Measurements from ENCODE around the gene CANT1.
"Not testable (repeated sequence)": the region's sequence is repeated elsewhere in the genome, so short reads cannot be mapped to it uniquely, and the experiment has no call there.

Gene CANT1

GRCh38 chr17:79027274-79027924 is 17.8 kb upstream of the CANT1 start:
- DNase-seq = no peak

GRCh38 chr17:79026376-79027273 is 17.1 kb upstream of the CANT1 start:
- DNase-seq = no peak

- no peak for DNase-seq
Measured at GRCh38 chr17:79024901-79025737, 15.6 kb upstream of the CANT1 start.

- no peak for DNase-seq
Measured at GRCh38 chr17:79023886-79024771, 14.6 kb upstream of the CANT1 start, which contains the start of gene C1QTNF1. TSS of gene C1QTNF1 (plus strand) at chr17:79024169. CDS start at chr17:79043969, 19,800 bp downstream.

GRCh38 chr17:79023180-79023705 is 13.7 kb upstream of the CANT1 start:
- DNase-seq = no peak

- DNase-seq = no peak
Measured at GRCh38 chr17:79022507-79022991, 13.0 kb upstream of the CANT1 start.

- not testable (repeated sequence) for DNase-seq
Measured at GRCh38 chr17:79021929-79022328, 12.4 kb upstream of the CANT1 start.

GRCh38 chr17:79020631-79021301 is 11.2 kb upstream of the CANT1 start:
- no peak for DNase-seq

GRCh38 chr17:79019632-79020584 is 10.3 kb upstream of the CANT1 start:
- DNase-seq = peak; percentile 50

- DNase-seq = no peak
Measured at GRCh38 chr17:79019261-79019631, 9.7 kb upstream of the CANT1 start.

GRCh38 chr17:79018370-79018695 is 8.8 kb upstream of the CANT1 start:
- no peak for DNase-seq

- no peak for DNase-seq
Measured at GRCh38 chr17:79017546-79018369, 8.2 kb upstream of the CANT1 start.

- DNase-seq = no peak
Measured at GRCh38 chr17:79014158-79014758, 4.7 kb upstream of the CANT1 start.

- DNase-seq = no peak
Measured at GRCh38 chr17:79012563-79013134, 3.1 kb upstream of the CANT1 start.

GRCh38 chr17:79011451-79012147 is 2.0 kb upstream of the CANT1 start:
- no peak for DNase-seq

- DNase-seq = no peak
Measured at GRCh38 chr17:79010304-79010646, 711 bp upstream of the CANT1 start.

GRCh38 chr17:79008666-79009387 is 737 bp downstream of the CANT1 start:
- DNase-seq = no peak

Measured in NCI-H1092 treated with DMSO at 0.1 percent for 48 hours (cell line).